Measurements from ENCODE around the gene TOMM20. TPM values are rescaled to one million over a fixed set of nuclear protein-coding genes. Genes with fewer than 3 reads are reported as not detected.
"Not testable (repeated sequence)": the region's sequence is repeated elsewhere in the genome, so short reads cannot be mapped to it uniquely, and the experiment has no call there.

Gene TOMM20
- total RNA-seq, 1 experiment from 2014 or later: 101 TPM

- H3K27ac ChIP-seq (ENCODE audit: low read length); ATAC-seq; H3K9me3 ChIP-seq (ENCODE audit: control insufficient read depth, insufficient read depth, low read depth, low read length); BruUV-seq (replicated peaks); H3K4me3 ChIP-seq (ENCODE audit: low read depth in 2 of 2, low read length in 2 of 2); DNase-seq (ENCODE audit: low read depth, low spot score); in situ Hi-C loops (cut with HindIII; ENCODE audit: low pct_unique_long_range_greater_than_20kb, low sequenced_read_pairs); POLR2A ChIA-PET; H3K36me3 ChIP-seq (ENCODE audit: control insufficient read depth, insufficient read depth, low read length); H3K27me3 ChIP-seq (ENCODE audit: control insufficient read depth, insufficient read depth, low read length): not testable (repeated sequence)
- intact Hi-C loops (cut with micrococcal nuclease; ENCODE audit: unreplicated experiment): loop anchor here (2.0 to 5.0 kb wide), 2 partner anchors 480 to 593 kb away; partner anchors contain the start of gene IRF2BP2
- peaks cover 48% of the 10 kb centered on the region for H3K4me1 ChIP-seq (ENCODE audit: control insufficient read depth, insufficient read depth, low read length)
- CTCF ChIA-PET: interaction anchor here (1.1 kb wide), 1 partner anchor 227 kb away, joined by 4 read pairs; no protein-coding TSS in a partner anchor
Measured at GRCh38 chr1:235092045-235092406, 36.6 kb downstream of the TOMM20 start.

GRCh38 chr1:235091319-235092044 lies 37.2 kb downstream of the TOMM20 start:
- Histone ChIP-seq H3K27ac (ENCODE audit: low read length) (peak overlapping the region; percentile 65), H3K4me1 (ENCODE audit: control insufficient read depth, insufficient read depth, low read length) (peaks cover 47% of the 10 kb centered on the region)
- H3K27me3 ChIP-seq (ENCODE audit: control insufficient read depth, insufficient read depth, low read length); BruUV-seq (replicated peaks); in situ Hi-C loops (cut with HindIII; ENCODE audit: low pct_unique_long_range_greater_than_20kb, low sequenced_read_pairs); DNase-seq (ENCODE audit: low read depth, low spot score); H3K36me3 ChIP-seq (ENCODE audit: control insufficient read depth, insufficient read depth, low read length); ATAC-seq; H3K4me3 ChIP-seq (ENCODE audit: low read depth in 2 of 2, low read length in 2 of 2); H3K9me3 ChIP-seq (ENCODE audit: control insufficient read depth, insufficient read depth, low read depth, low read length): not testable (repeated sequence)
- ChIA-PET POLR2A (interaction anchor here (0.8 kb wide), 1 partner anchor 482 kb away, joined by 3 read pairs; the partner anchor contains the start of gene IRF2BP2), CTCF (interaction anchor here (0.6 kb wide), 1 partner anchor 596 kb away, joined by 9 read pairs; no protein-coding TSS in a partner anchor)
- intact Hi-C loops (cut with micrococcal nuclease; ENCODE audit: unreplicated experiment): loop anchor here (2.0 to 5.0 kb wide), 2 partner anchors 479 to 593 kb away; partner anchors contain the start of gene IRF2BP2

GRCh38 chr1:235090406-235091069 lies 38.1 kb downstream of the TOMM20 start:
- H3K27ac ChIP-seq (ENCODE audit: low read length): peak overlapping the region; percentile 65
- intact Hi-C loops (cut with micrococcal nuclease; ENCODE audit: unreplicated experiment): loop anchor here (5.0 kb wide), 1 partner anchor 478 kb away; the partner anchor contains the start of gene IRF2BP2

More at GRCh38 chr1:235090406-235091069, 38.1 kb downstream of the TOMM20 start:
- CTCF ChIA-PET: interaction anchor here (0.6 kb wide), 2 partner anchors 15 to 595 kb away, joined by 9 read pairs; no protein-coding TSS in a partner anchor
- DNase-seq (ENCODE audit: low read depth, low spot score): no peak
- Histone ChIP-seq H3K9me3 (ENCODE audit: control insufficient read depth, insufficient read depth, low read depth, low read length) (no peaks in the 10 kb centered on the region), H3K4me1 (ENCODE audit: control insufficient read depth, insufficient read depth, low read length) (peaks cover 40% of the 10 kb centered on the region), H3K36me3 (ENCODE audit: control insufficient read depth, insufficient read depth, low read length) (no peaks in the 10 kb centered on the region), H3K27me3 (ENCODE audit: control insufficient read depth, insufficient read depth, low read length) (no peaks in the 10 kb centered on the region), H3K4me3 (ENCODE audit: low read depth in 2 of 2, low read length in 2 of 2) (no peak overlapping the region)
- TF ChIP-seq POLR2AphosphoS5 (IDR thresholded peaks at IDR 0.05; ENCODE audit: low read depth, low read length): no peak
- TF ChIP-seq CTCF (IDR thresholded peaks at IDR 0.05): peak; percentile 22; the same call in 1 of the 2 replicates
- ATAC-seq: peak; percentile 42
- no TSS peak for BruUV-seq (replicated peaks)
- in situ Hi-C loops (cut with HindIII; ENCODE audit: low pct_unique_long_range_greater_than_20kb, low sequenced_read_pairs): no loop called here
- POLR2A ChIA-PET: interaction anchor here (0.6 to 0.8 kb wide), 2 partner anchors 9 to 481 kb away, joined by 3 read pairs; partner anchors contain the start of gene IRF2BP2
